Measurements from ENCODE around the gene LRRC73. TPM values are rescaled to one million over a fixed set of nuclear protein-coding genes. Genes with fewer than 3 reads are reported as not detected.
"Not testable (repeated sequence)": the region's sequence is repeated elsewhere in the genome, so short reads cannot be mapped to it uniquely, and the experiment has no call there.

LRRC73 gene
- total RNA-seq, 1 donor from 2014 or later: 0.55 TPM

GRCh38 chr6:43540507-43540906 is 30.4 kb upstream of the LRRC73 start:
- intact Hi-C loops (cut with DNase I): no loop called here
- DNase-seq (no peak), ATAC-seq (no peak)
- H3K27me3 ChIP-seq: no peaks in the 10 kb centered on the region
- no peaks in the 10 kb centered on the region for H3K4me1 ChIP-seq
- no peak for TF ChIP-seq CTCF (IDR thresholded peaks at IDR 0.05)
- no peak overlapping the region for H3K27ac ChIP-seq
- peaks cover 58% of the 10 kb centered on the region for H3K36me3 ChIP-seq
- no peaks in the 10 kb centered on the region for H3K9me3 ChIP-seq
- no peak overlapping the region for H3K4me3 ChIP-seq

DNA sequence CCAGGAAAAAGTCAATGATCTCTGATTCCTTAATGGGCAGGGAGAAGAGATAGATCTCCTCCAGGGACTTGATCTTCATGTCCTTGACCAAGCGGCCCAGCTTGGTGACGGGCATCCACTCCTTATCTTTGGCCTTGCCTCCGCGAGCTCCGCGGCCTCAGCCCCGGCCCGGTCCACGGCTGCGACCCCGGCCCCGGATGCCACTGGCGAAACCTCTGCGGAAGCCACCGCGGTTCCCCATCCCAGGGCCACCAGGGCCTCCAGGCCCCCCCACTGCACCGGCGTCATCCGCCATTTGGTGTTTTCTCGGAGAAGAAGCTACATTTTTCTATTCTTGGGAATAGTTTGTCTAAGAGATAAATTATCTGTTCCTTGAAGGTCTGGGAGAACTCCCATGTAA is 29.3 kb upstream of the LRRC73 start:
- H3K27me3 ChIP-seq; intact Hi-C loops (cut with DNase I): not testable (repeated sequence)
- peaks cover 50% of the 10 kb centered on the region for H3K36me3 ChIP-seq

DNA sequence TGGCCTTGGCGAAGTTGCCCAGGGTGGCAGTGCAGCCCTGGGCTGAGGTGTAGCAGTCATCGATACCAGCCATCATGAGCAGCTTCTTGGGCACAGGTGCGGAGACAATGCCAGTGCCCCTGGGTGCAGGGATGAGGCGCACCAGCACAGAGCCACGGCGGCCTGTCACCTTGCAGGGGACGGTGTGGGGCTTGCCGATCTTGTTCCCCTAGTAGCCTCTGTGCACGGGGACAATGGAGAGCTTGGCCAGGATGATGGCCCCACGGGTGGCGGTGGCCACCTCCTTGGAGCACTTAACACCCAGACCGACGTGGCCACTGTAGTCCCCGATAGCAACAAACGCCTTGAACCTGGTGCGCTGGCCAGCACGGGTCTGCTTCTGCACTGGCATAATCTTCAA is 28.8 kb upstream of the LRRC73 start:
- peaks cover 50% of the 10 kb centered on the region for H3K36me3 ChIP-seq
- H3K4me3 ChIP-seq; H3K4me1 ChIP-seq; H3K9me3 ChIP-seq; intact Hi-C loops (cut with DNase I); H3K27ac ChIP-seq; ATAC-seq; DNase-seq; H3K27me3 ChIP-seq: not testable (repeated sequence)

More for the DNA sequence above, 29.3 kb upstream of the LRRC73 start:
- H3K9me3 ChIP-seq, H3K27ac ChIP-seq, ATAC-seq, H3K4me1 ChIP-seq, H3K4me3 ChIP-seq, DNase-seq: not testable (repeated sequence)

DNA sequence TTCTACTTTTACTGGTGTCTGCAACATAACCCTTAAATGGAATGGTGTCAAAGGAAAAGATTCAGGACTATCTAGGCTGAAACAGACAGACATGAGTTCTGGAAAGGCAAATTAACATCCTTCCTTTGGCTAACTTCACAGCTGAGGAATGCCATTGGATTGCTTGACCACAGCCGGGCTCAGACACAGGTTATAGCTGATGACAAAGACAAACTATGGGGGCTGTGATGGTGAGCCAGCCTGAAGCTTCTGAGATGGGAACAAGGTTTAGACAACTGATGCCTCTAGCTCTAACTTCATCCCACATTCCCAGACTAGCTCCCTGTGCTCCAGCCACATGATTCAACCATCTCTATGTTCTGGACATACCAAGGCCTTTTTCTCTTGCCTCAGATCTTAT is 22.1 kb upstream of the LRRC73 start:
- no peaks in the 10 kb centered on the region for H3K27me3 ChIP-seq
- ATAC-seq (no peak), DNase-seq (no peak)
- H3K27ac ChIP-seq: no peak overlapping the region
- H3K4me1 ChIP-seq: no peaks in the 10 kb centered on the region
- TF ChIP-seq CTCF (IDR thresholded peaks at IDR 0.05): no peak
- no peaks in the 10 kb centered on the region for H3K9me3 ChIP-seq
- no peak overlapping the region for H3K4me3 ChIP-seq
- peaks cover 58% of the 10 kb centered on the region for H3K36me3 ChIP-seq
- intact Hi-C loops (cut with DNase I): no loop called here

- H3K27ac ChIP-seq: no peak overlapping the region
- DNase-seq: no peak
- ATAC-seq: peak; percentile 56
- no peaks in the 10 kb centered on the region for H3K27me3 ChIP-seq
- H3K4me1 ChIP-seq: no peaks in the 10 kb centered on the region
- no peaks in the 10 kb centered on the region for H3K9me3 ChIP-seq
- TF ChIP-seq CTCF (IDR thresholded peaks at IDR 0.05): no peak
- H3K36me3 ChIP-seq: peaks cover 100% of the 10 kb centered on the region
- H3K4me3 ChIP-seq: no peak overlapping the region
- intact Hi-C loops (cut with DNase I): no loop called here
Observed at GRCh38 chr6:43524483-43524961, 14.4 kb upstream of the LRRC73 start.

DNA sequence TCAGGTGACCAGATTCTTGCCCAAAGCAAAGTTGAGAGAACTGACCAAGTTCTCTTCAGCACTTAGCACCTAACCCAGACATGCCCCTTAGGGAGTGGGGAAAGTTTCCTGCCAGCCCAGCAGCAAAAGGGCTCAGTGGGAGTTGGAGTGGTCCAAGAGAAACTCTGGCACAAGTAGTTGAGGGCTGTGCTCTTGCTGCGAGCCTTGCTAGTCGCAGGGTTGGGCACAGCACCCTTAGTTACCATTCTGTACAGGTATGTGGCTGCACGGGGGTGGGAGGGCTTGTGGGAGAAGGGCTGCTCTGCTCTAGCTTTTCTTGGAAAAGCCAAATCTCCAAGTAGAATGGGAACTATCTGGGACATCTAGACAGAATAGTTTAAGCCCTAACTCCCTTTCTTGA is 13.1 kb upstream of the LRRC73 start:
- no peak overlapping the region for H3K27ac ChIP-seq

More for the DNA sequence above, 13.1 kb upstream of the LRRC73 start:
- intact Hi-C loops (cut with DNase I): no loop called here
- DNase-seq (no peak), ATAC-seq (no peak)
- peaks cover 6% of the 10 kb centered on the region for H3K4me1 ChIP-seq
- no peaks in the 10 kb centered on the region for H3K27me3 ChIP-seq
- H3K9me3 ChIP-seq: no peaks in the 10 kb centered on the region
- TF ChIP-seq CTCF (IDR thresholded peaks at IDR 0.05): no peak
- no peak overlapping the region for H3K4me3 ChIP-seq
- peaks cover 92% of the 10 kb centered on the region for H3K36me3 ChIP-seq
